K562 (cell line): Measurements from ENCODE around the gene ZBTB9. TPM values are rescaled to one million over a fixed set of nuclear protein-coding genes. Genes with fewer than 3 reads are reported as not detected.
A peak's percentile ranks its signal among the peaks of the same experiment; 100 is the strongest.

Experiments
- AFF1 ChIP-seq, 2 experiments: fragments of 450-650 bp; IDR thresholded peaks; 2 replicates each; pipeline ENCODE4 v1.6.1; 2018; ENCODE audit warnings: mild to moderate bottlenecking in 2 of 2, low read depth in 1 of 2; ENCODE audit not compliant: partially characterized antibody in 2 of 2
- BRD9 ChIP-seq: fragments of 450-650 bp; IDR thresholded peaks from 2 replicates; pipeline ENCODE4 v1.6.1; 2018; ENCODE audit warnings: low read depth; ENCODE audit not compliant: partially characterized antibody
- CCNT2 ChIP-seq: IDR thresholded peaks from 2 replicates; pipeline ENCODE4 v1.6.1; 2011; ENCODE audit warnings: borderline replicate concordance, low read depth, mild to moderate bottlenecking, moderate library complexity, mixed read lengths, low read length; ENCODE audit not compliant: insufficient read length; ENCODE audit errors: extremely low read depth
- ERF ChIP-seq: fragments of 450-650 bp; formaldehyde crosslinking; IDR thresholded peaks from 2 replicates; pipeline ENCODE4 v1.4.0; 2020; ENCODE audit warnings: mild to moderate bottlenecking, mixed read lengths
- ESRRB ChIP-seq: fragments of 250-450 bp; sonication (Bioruptor Pico); IDR thresholded peaks from 2 replicates; pipeline ENCODE4 v1.5.0; 2020; ENCODE audit warnings: mild to moderate bottlenecking, moderate library complexity, borderline replicate concordance
- FOSL1 ChIP-seq: fragments of 200-800 bp; sonication (Bioruptor generic); conservative IDR thresholded peaks from 2 replicates; pipeline ENCODE4 v1.6.1; 2016; ENCODE audit warnings: missing genetic modification characterization, missing compliant biosample characterization
- FOXK2 ChIP-seq, 2 experiments: fragments of 450-650 bp; IDR thresholded peaks in 1 of 2; conservative IDR thresholded peaks in 1 of 2; 2 replicates each; pipeline ENCODE4 v1.6.1; 2016; ENCODE audit warnings: low read depth in 2 of 2, mild to moderate bottlenecking in 1 of 2
- GATAD2B ChIP-seq: fragments of 450-650 bp; IDR thresholded peaks from 2 replicates; pipeline ENCODE4 v1.6.1; 2017; ENCODE audit warnings: mild to moderate bottlenecking, borderline replicate concordance
- GTF3C2 ChIP-seq: IDR thresholded peaks from 3 replicates; pipeline ENCODE4 v1.6.1; 2011; ENCODE audit warnings: borderline replicate concordance, mild to moderate bottlenecking, moderate library complexity; ENCODE audit not compliant: insufficient read length; ENCODE audit errors: extremely low read depth
- HDAC8 ChIP-seq: fragments of 450-650 bp; IDR thresholded peaks from 2 replicates; pipeline ENCODE4 v1.6.1; 2016; ENCODE audit warnings: mild to moderate bottlenecking, missing genetic modification characterization, moderate library complexity, missing compliant biosample characterization
- SIX5 ChIP-seq, 2 experiments: IDR thresholded peaks; 2 replicates each; pipeline ENCODE4 v1.6.1; 2011; ENCODE audit warnings: low read length in 2 of 2, borderline replicate concordance in 1 of 2, low read depth in 1 of 2, mild to moderate bottlenecking in 1 of 2, moderate library complexity in 1 of 2; ENCODE audit not compliant: insufficient read depth in 1 of 2
- SMARCA4 ChIP-seq: fragments of 450-650 bp; IDR thresholded peaks from 2 replicates; pipeline ENCODE4 v1.6.1; 2016
- SMARCB1 ChIP-seq: IDR thresholded peaks from 2 replicates; pipeline ENCODE4 v1.6.1; 2011; ENCODE audit warnings: improper control_type of control experiment, low read depth; ENCODE audit not compliant: insufficient read length
- SRF ChIP-seq, 2 experiments: fragments of 250-450, 450-650 bp in 1 of 2; sonication (Bioruptor Pico) in 1 of 2; sonication (generic) in 1 of 2; formaldehyde crosslinking; IDR thresholded peaks; 2 replicates each; pipeline versions ENCODE4 v1.5.0 to v1.5.1; 2020 to 2022; ENCODE audit warnings: mild to moderate bottlenecking in 1 of 2, missing genetic modification reagents in 1 of 2
- ZKSCAN3 ChIP-seq: fragments of 250-450 bp; sonication (Bioruptor Pico); IDR thresholded peaks from 2 replicates; pipeline ENCODE4 v1.4.0; 2020
- ZNF274 ChIP-seq: IDR thresholded peaks from 2 replicates; pipeline ENCODE4 v1.6.1; 2011; ENCODE audit warnings: low read depth, mild to moderate bottlenecking, low read length, moderate library complexity, borderline replicate concordance
- ZNF398 ChIP-seq: fragments of 250-450 bp; sonication (Bioruptor Pico); IDR thresholded peaks from 2 replicates; pipeline ENCODE4 v1.8.0; 2021; ENCODE audit warnings: moderate library complexity, mild to moderate bottlenecking, inconsistent platforms
- polyA plus RNA-seq, 8 experiments: library from polyadenylated mRNA; depleted of rRNA in 4 of 8; stranded (reverse) in 5 of 8; unstranded in 3 of 8; fragments of >200 nt; fragmentation: Nextera tagmentation in 2 of 8; fragmentation: Illumina TruSeq in 1 of 8; extraction: Ambion mirVana in 2 of 8; extraction: Trizol in 1 of 8; gene quantifications; 2 replicates each; pipeline versions ENCODE4 v1.2.1 to v1.2.3, GENCODE V29; 2011 to 2014; ENCODE audit warnings: inconsistent platforms in 1 of 8, missing spikeins in 1 of 8
- total RNA-seq, 7 experiments: library from RNA; depleted of rRNA in 6 of 7; stranded (reverse); fragments of >200 nt in 6 of 7; fragmentation: Illumina TruSeq in 2 of 7; extraction: Trizol in 2 of 7; gene quantifications; 2 replicates each; pipeline versions ENCODE4 v1.2.1 to v1.2.3, GENCODE V29; 2011 to 2021; ENCODE audit warnings: low replicate concordance in 1 of 7

Gene ZBTB9
- total and polyA plus RNA-seq, 9 of the 15 experiments (the other 6 are each of a cell fraction or from before 2014, with no cell fraction given), result 1.9 to 19.5 (median 10.4) TPM

GRCh38 chr6:33417903-33418689 lies 36.3 kb upstream of the ZBTB9 start, which contains the start of gene CUTA (continued):
- TF ChIP-seq SIX5 (IDR thresholded peaks at IDR 0.05; ENCODE audit: borderline replicate concordance in 1 of 2, insufficient read depth in 1 of 2, low read depth in 1 of 2, low read length in 2 of 2) (peak; percentile 19 to 36; a peak in 2 of 4 replicates), ZKSCAN3 (CRISPR knock-in tag) (no peak), FOXK2 (conservative IDR thresholded peaks at IDR 0.05 in 1 of 2, IDR thresholded peaks at IDR 0.05 in 1 of 2; ENCODE audit: low read depth in 2 of 2) (peak; percentile 94 to 96), FOSL1 (tag) (peak; percentile 83), ESRRB (CRISPR knock-in tag) (no peak), GATAD2B (no peak; the same call in 1 of the 2 replicates), AFF1 (IDR thresholded peaks at IDR 0.05; ENCODE audit: low read depth in 1 of 2, partially characterized antibody in 2 of 2) (peak in 1 of 2 experiments; percentile 21), ZNF274 (no peak), CCNT2 (peak; percentile 86), HDAC8 (tag) (no peak), ZNF398 (CRISPR knock-in tag) (no peak), SMARCB1 (no peak), SRF (CRISPR knock-in tag; IDR thresholded peaks at IDR 0.05) (peak in 1 of 2 experiments; percentile 72; a peak in 2 of 4 replicates), BRD9 (peak; percentile 93), GTF3C2 (no peak), SMARCA4 (peak; percentile 74), ERF (CRISPR knock-in tag) (no peak)
